ENCODE results near the gene SSBP4. TPM values are rescaled to one million over a fixed set of nuclear protein-coding genes. Genes with fewer than 3 reads are reported as not detected.

The SSBP4 gene
- total and polyA plus RNA-seq, 2 of the 8 experiments (the other 6 are each of a cell fraction or from before 2014, with no cell fraction given): 26.4 to 33.7 TPM

DNA sequence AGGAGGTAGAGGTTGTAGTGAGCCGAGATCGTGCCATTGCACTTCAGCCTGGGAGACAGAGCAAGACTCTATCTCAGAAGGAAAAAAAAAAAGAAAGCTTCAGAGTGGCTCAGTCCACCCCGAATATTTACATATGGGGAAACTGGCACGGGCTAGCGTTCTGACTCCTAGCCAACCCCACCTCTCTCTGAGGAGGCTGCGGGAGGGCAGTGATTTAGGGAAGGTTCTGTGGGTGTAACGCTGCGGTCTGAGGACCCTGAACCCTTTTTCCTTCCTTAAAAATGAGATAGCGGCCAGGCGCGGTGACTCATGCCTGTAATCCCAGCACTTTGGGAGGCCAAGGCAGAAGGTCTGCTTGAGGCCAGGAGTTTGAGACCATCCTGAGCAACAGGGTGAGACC, 26.8 kb upstream of the SSBP4 start:
- Histone ChIP-seq H3K4me1 (replicated peaks in 1 of 4; ENCODE audit: control insufficient read depth in 3 of 4, insufficient read depth in 4 of 4, low read length in 3 of 4) (peaks cover 0 to 11% (median 5%) of the 10 kb centered on the region in 4 experiments; a peak in 5 of 7 replicates), H4K91ac (replicated peaks; ENCODE audit: insufficient read length, low read length) (no peak overlapping the region), H3K4me2 (ENCODE audit: insufficient read depth in 1 of 2, low read depth in 2 of 2, low read length in 2 of 2) (no peak overlapping the region), H3K36me3 (ENCODE audit: control insufficient read depth in 2 of 4, insufficient read depth in 4 of 4, low read length in 3 of 4) (no peaks in the 10 kb centered on the region), H3K23ac (ENCODE audit: insufficient read length) (no peak overlapping the region), H3K4me3 (ENCODE audit: extremely low read depth in 1 of 4, insufficient read depth in 2 of 4, low read depth in 3 of 4, low read length in 4 of 4) (no peak overlapping the region), H4K8ac (ENCODE audit: extremely low read depth, insufficient read depth, low read length) (no peak overlapping the region), H3K9ac (replicated peaks in 1 of 4; ENCODE audit: extremely low read depth in 1 of 4, low read depth in 3 of 4, low read length in 3 of 4) (no peak overlapping the region; a peak in 1 of 7 replicates), H2BK120ac (replicated peaks; ENCODE audit: low read depth, low read length) (no peak overlapping the region), H4K20me1 (replicated peaks in 1 of 2; ENCODE audit: control insufficient read depth in 1 of 2, insufficient read depth in 2 of 2, low read length in 2 of 2) (no peaks in the 10 kb centered on the region), H3K79me2 (ENCODE audit: control insufficient read depth in 1 of 2, insufficient read depth in 2 of 2, low read length in 2 of 2) (no peaks in the 10 kb centered on the region), H3K27ac (ENCODE audit: low read depth, low read length) (no peak overlapping the region), H2BK12ac (ENCODE audit: low read depth, low read length) (no peak overlapping the region), H3K14ac (ENCODE audit: insufficient read length) (no peak overlapping the region), H2BK20ac (ENCODE audit: low read length) (no peak overlapping the region), H2AFZ (ENCODE audit: low read length) (no peak overlapping the region), H3K79me1 (ENCODE audit: low read depth, low read length) (no peaks in the 10 kb centered on the region), H3K27me3 (replicated peaks in 1 of 4; ENCODE audit: control insufficient read depth in 3 of 4, extremely low read depth in 1 of 4, insufficient read depth in 3 of 4, low read length in 3 of 4) (peaks cover 0 to 19% (median 12%) of the 10 kb centered on the region in 4 experiments; a peak in 6 of 7 replicates), H3K56ac (replicated peaks; ENCODE audit: insufficient read length, low read depth, low read length) (no peak overlapping the region), H3K18ac (ENCODE audit: extremely low read depth, low read length) (no peak overlapping the region), H3K4ac (replicated peaks; ENCODE audit: insufficient read length, low read depth, low read length) (no peak overlapping the region), H4K5ac (ENCODE audit: insufficient read length, low read depth, low read length) (no peak overlapping the region), H2AK5ac (ENCODE audit: low read depth, low read length) (no peak overlapping the region), H2BK5ac (ENCODE audit: low read depth, low read length) (no peak overlapping the region), H3K23me2 (ENCODE audit: low read depth, low read length) (peaks cover 2% of the 10 kb centered on the region; the same call in 1 of the 2 replicates), H2BK15ac (ENCODE audit: low read length) (no peak overlapping the region), H3K9me3 (ENCODE audit: insufficient read depth in 2 of 2, low read depth in 1 of 2, low read length in 1 of 2) (no peaks in the 10 kb centered on the region)
- POLR2A ChIA-PET (ENCODE audit: partially characterized antibody): interaction anchor here (0.6 to 1.3 kb wide), 2 partner anchors 15 to 111 kb away, joined by 4 read pairs; partner anchors contain the start of gene JUND
- FAIRE-seq: no peak
- 97% methylated on average over 10 of the region's 11 CpGs; no CpG with 5 or more reads in 1 of the 2 experiments for WGBS, 2 experiments (ENCODE audit: extremely low coverage in 1 of 2, insufficient coverage in 1 of 2, insufficient read length in 1 of 2, insufficient replicate concordance in 2 of 2, low coverage in 1 of 2, low lambda C conversion rate in 2 of 2, missing lambda C conversion rate in 1 of 2)
- no peak for TF ChIP-seq CEBPB (IDR thresholded peaks at IDR 0.05; ENCODE audit: low read depth, low read length)
- no peak for TF ChIP-seq TAF1 (IDR thresholded peaks at IDR 0.05; ENCODE audit: low read depth, low read length)
- DNase-seq (ENCODE audit: low read depth in 1 of 2, low spot score in 2 of 2): no peak
- CTCF ChIA-PET (ENCODE audit: partially characterized antibody): interaction anchor here (1.0 to 10.4 kb wide), 5 partner anchors 9 to 128 kb away, joined by 3 to 177 read pairs (median 11); partner anchors contain the start of genes LRRC25 and SSBP4

All from H1 (cell line).